Upper lobe of right lung (tissue), 1 donor: ENCODE measurements around the gene STEAP1. TPM values are rescaled to one million over a fixed set of nuclear protein-coding genes. Genes with fewer than 3 reads are reported as not detected.

Source experiments
- ATAC-seq: fragments of 200-7000 bp; cut with Tn5 transposase; one replicate; pipeline ENCODE4 v1.9.1; 2020; ENCODE audit warnings: mild to moderate bottlenecking, moderate library complexity
- DNase-seq: peaks from one replicate; pipeline ENCODE4 v3.0.0-alpha.2; 2020
- H3K27ac ChIP-seq: fragments of 200-600 bp; one replicate; pipeline ENCODE4 v1.8.0; 2022
- H3K27me3 ChIP-seq: fragments of 200-600 bp; one replicate; pipeline ENCODE4 v1.8.0; 2022; ENCODE audit warnings: mild to moderate bottlenecking
- H3K36me3 ChIP-seq: fragments of 200-600 bp; one replicate; pipeline ENCODE4 v1.8.0; 2022
- H3K4me1 ChIP-seq: fragments of 200-600 bp; one replicate; pipeline ENCODE4 v1.8.0; 2022
- H3K4me3 ChIP-seq: fragments of 200-600 bp; one replicate; pipeline ENCODE4 v1.8.0; 2022; ENCODE audit warnings: mild to moderate bottlenecking
- H3K9me3 ChIP-seq: fragments of 200-600 bp; one replicate; pipeline ENCODE4 v1.8.0; 2022
- intact Hi-C: fragments of 100-400 bp; cut with DNase I; formaldehyde crosslinking; loops from one replicate; pipeline ENCODE4 v1.11.0; 2022
- total RNA-seq: library from RNA; stranded (reverse); fragmentation: NEBNext Ultra II Directional; extraction: Animal tissue kit (Norgen Biotek cat#: 25700); gene quantifications from one replicate; pipeline ENCODE4 v1.2.1, GENCODE V29; 2021
- TF ChIP-seq, protein P1 (sequence below): fragments of 200-600 bp; IDR thresholded peaks from one replicate; pipeline ENCODE4 v1.8.0; 2022; ENCODE audit warnings: antibody characterized with exemption
- donor health status: DM: no; HTN: yes; CAD: no; lungs with severe emphysema.

The STEAP1 gene
- total RNA-seq, 1 donor from 2014 or later = 5.7 TPM

DNA sequence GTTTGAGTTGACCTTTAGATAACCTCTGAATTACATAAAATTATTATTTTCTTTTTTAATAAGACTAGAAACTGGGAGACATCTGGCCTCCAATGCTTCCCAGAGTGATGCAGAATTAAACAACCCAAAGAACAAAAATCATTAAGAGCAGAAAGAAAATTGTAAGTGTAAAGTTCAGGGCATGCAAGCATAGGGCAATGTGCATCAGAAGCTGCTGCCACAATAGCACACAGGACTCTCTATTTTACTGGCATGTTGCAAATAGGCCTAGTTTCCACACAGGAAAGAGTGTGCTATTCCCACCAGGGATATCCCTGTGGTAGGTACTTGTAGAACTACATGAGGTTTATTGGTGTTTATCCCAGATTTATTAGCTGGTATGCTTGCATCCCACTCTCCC lies 36.7 kb downstream of the STEAP1 start:
- ATAC-seq (no peak), DNase-seq (no peak)
- TF ChIP-seq, protein P1, sequence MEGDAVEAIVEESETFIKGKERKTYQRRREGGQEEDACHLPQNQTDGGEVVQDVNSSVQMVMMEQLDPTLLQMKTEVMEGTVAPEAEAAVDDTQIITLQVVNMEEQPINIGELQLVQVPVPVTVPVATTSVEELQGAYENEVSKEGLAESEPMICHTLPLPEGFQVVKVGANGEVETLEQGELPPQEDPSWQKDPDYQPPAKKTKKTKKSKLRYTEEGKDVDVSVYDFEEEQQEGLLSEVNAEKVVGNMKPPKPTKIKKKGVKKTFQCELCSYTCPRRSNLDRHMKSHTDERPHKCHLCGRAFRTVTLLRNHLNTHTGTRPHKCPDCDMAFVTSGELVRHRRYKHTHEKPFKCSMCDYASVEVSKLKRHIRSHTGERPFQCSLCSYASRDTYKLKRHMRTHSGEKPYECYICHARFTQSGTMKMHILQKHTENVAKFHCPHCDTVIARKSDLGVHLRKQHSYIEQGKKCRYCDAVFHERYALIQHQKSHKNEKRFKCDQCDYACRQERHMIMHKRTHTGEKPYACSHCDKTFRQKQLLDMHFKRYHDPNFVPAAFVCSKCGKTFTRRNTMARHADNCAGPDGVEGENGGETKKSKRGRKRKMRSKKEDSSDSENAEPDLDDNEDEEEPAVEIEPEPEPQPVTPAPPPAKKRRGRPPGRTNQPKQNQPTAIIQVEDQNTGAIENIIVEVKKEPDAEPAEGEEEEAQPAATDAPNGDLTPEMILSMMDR = no peak
- Histone ChIP-seq H3K4me1 (no peaks in the 10 kb centered on the region), H3K36me3 (no peaks in the 10 kb centered on the region), H3K4me3 (no peak overlapping the region), H3K9me3 (no peaks in the 10 kb centered on the region), H3K27ac (no peak overlapping the region), H3K27me3 (no peaks in the 10 kb centered on the region)
- intact Hi-C loops = no loop called here

DNA sequence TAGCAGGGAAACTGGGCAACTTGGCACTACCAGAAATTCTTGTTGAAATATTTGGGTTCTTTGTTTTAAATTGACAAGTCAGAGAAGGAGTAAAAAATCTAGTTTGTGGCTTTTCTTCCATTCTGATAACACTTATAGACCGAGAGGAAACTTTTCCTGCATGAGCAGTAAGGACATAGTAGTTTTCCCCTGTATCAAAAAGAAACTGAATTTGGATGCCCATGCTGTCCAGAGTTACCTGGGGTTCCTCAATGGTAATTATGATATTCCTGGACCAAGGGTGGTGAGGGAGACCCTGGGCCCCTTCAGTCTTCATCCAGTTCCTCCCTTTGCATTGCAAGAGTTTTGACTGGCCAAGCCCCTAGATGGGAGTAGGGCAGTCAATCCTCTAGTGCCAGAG lies 37.4 kb downstream of the STEAP1 start:
- Histone ChIP-seq H3K4me1 (no peaks in the 10 kb centered on the region), H3K27me3 (no peaks in the 10 kb centered on the region), H3K9me3 (no peaks in the 10 kb centered on the region), H3K36me3 (no peaks in the 10 kb centered on the region), H3K4me3 (no peak overlapping the region), H3K27ac (no peak overlapping the region)
- DNase-seq (no peak), ATAC-seq (no peak)
- TF ChIP-seq, protein P1 = no peak
- intact Hi-C loops = no loop called here

DNA sequence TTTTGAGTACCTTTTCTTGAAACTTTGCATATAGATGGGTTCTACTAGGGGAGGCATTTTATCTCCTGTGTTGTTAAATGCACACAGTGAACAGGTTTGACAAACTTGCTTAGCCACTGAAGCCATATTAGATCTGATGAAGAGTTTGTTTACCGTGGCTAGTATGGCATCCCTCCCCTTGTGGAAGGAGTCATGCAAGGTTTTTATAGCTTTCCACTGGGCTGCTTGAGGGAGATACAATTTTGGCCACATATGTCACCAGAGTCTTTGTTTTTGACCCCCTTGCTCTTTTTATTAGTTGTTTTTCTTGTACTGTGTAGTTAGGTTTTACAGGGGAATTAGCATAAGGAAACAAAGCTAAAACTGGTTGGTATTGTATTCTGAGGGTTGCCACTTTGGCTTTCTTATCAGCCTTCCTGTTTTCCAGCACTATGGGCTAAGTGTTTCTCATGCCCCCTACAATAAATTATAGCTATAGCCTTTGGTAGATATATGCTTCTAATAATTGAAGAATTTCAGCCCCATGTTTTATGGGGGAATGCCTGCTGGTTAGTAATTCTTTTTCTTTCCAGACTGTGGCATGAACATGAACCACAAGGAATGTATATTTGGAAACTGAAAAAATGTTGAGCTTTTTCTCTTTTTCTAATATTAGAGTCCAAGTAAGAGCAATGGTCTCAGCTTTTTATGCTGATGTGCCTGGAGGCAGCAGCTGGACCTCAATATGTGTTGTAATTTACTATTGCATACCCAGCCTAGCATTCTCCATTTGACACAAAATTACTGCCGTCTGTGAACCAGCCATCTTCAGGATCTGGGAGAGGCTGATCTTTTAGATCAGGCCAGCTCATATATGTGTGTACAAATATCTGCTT lies 38.8 kb downstream of the STEAP1 start:
- Histone ChIP-seq H3K27me3 (no peaks in the 10 kb centered on the region), H3K36me3 (no peaks in the 10 kb centered on the region), H3K9me3 (no peaks in the 10 kb centered on the region), H3K27ac (no peak overlapping the region), H3K4me3 (no peak overlapping the region), H3K4me1 (no peaks in the 10 kb centered on the region)
- ATAC-seq (no peak), DNase-seq (no peak)
- TF ChIP-seq, protein P1 = no peak
- intact Hi-C loops = no loop called here

DNA sequence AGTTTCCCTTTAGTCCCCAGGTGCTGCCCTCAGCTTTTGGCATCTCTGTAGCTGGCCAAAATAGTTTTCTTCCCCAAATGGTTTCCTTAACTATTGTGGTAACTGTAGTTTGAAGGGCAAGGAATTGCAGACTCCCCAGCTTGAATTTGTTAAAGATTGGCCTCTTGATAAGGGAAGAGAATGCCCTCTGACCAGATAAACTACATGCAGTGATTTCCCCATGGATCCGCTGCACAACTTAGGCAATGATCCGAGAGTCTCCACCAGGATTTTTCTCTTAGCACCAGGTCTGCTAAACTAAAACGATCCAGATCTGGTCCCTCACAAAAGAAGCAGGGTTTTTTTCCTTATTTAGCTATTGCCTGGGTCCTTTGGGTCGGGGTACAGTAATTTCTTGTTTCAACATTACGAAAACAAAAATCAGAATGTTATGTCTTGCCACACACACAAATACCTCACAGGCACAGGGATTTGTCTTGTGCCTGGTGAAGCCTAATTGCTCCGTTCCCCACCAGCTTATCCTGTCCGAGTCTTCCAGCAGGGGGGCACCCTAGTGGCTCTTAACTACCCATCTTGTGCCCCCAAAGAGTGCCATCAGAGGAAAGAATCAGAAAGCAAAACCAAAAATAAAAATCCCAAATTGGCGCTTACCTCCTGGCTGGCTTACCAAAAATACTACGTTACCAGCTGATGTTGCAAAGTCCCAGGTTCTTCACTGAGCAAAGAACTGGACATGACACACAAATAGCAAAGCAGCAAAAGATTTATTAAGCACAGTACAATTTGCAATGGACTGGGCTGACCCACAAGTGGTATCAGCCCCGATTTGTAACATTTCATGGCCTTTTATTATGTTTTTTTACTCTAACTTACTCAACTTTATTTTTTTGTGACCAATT lies 40.9 kb downstream of the STEAP1 start:
- intact Hi-C loops = no loop called here
- TF ChIP-seq, protein P1 = no peak
- no peak for ATAC-seq

DNA sequence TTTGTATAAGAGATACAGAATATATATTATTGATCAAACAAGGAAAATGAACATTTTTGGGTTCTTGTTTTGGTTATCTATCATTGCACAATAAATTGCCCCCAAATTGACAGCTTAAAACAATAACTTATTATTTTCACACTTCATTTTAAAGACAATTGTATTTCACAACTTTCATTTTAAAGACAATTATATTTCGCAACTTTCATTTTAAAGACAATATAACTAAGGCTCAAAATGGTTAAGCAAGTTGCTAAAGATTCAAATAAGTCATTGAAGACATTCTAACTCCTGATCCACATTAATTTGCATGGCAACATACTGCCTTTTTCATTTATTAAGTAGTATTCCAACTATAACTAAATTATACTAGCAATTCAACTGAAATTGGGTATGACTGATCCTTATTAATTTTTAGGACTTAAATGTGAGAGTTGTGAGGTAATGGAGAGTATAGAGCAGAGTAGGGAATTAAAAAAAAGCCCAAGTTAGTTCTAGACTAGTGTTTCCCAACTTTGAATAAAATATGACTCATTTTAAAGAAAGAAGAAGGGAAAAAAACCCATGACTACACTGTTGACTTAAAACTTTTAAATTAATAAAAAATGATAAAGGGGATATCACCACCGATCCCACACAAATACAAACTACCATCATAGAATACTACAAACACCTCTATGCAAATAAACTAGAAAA lies 47.4 kb downstream of the STEAP1 start:
- Histone ChIP-seq H3K4me3 (no peak overlapping the region), H3K4me1 (no peaks in the 10 kb centered on the region), H3K27me3 (no peaks in the 10 kb centered on the region), H3K27ac (no peak overlapping the region), H3K9me3 (no peaks in the 10 kb centered on the region), H3K36me3 (no peaks in the 10 kb centered on the region)
- TF ChIP-seq, protein P1 = no peak
- ATAC-seq (no peak), DNase-seq (no peak)
- intact Hi-C loops = no loop called here

More for the DNA sequence above, 40.9 kb downstream of the STEAP1 start:
- Histone ChIP-seq H3K4me1 (no peaks in the 10 kb centered on the region), H3K4me3 (no peak overlapping the region), H3K27ac (no peak overlapping the region), H3K9me3 (no peaks in the 10 kb centered on the region), H3K27me3 (no peaks in the 10 kb centered on the region), H3K36me3 (no peaks in the 10 kb centered on the region)
- no peak for DNase-seq
